Breast epithelium (tissue), 4 donors: ENCODE measurements around the gene NINL. TPM values are rescaled to one million over a fixed set of nuclear protein-coding genes. Genes with fewer than 3 reads are reported as not detected.

Source experiments
- DNase-seq, 2 donors: peaks; one replicate each; pipeline ENCODE4 v3.0.0-alpha.2; 2019; ENCODE audit warnings: low spot score in 2 of 2
- H3K27ac ChIP-seq, 2 donors: fragments of 200-600 bp; sonication (generic) in 1 of 2; one replicate each; pipeline ENCODE4 v1.5.1; 2016 to 2019; ENCODE audit warnings: mild to moderate bottlenecking in 1 of 2
- H3K27me3 ChIP-seq, 2 donors: fragments of 200-600 bp; sonication (generic) in 1 of 2; one replicate each; pipeline versions ENCODE4 v1.5.1 to v1.6.0; 2017 to 2019; ENCODE audit warnings: control low read depth in 1 of 2, mild to moderate bottlenecking in 1 of 2
- H3K36me3 ChIP-seq: fragments of 200-600 bp; one replicate; pipeline ENCODE4 v1.5.1; 2019
- H3K4me1 ChIP-seq, 2 donors: fragments of 200-600 bp; sonication (generic); one replicate each; pipeline ENCODE4 v1.5.1; 2016 to 2019; ENCODE audit warnings: control low read depth in 1 of 2
- H3K4me3 ChIP-seq, 3 donors: fragments of 200-600 bp; sonication (generic); 1 replicate in 2 of 3; 2 replicates in 1 of 3; pipeline ENCODE4 v1.5.1; 2016 to 2019; ENCODE audit warnings: mild to moderate bottlenecking in 3 of 3, moderate library complexity in 2 of 3
- H3K9me3 ChIP-seq, 2 donors: fragments of 200-600 bp; sonication (generic) in 1 of 2; one replicate each; pipeline ENCODE4 v1.5.1; 2016 to 2019; ENCODE audit warnings: control low read depth in 1 of 2
- POLR2A ChIP-seq: fragments of 450-650 bp; IDR thresholded peaks from one replicate; pipeline ENCODE4 v1.6.1; 2016; ENCODE audit warnings: antibody characterized with exemption, mild to moderate bottlenecking, moderate library complexity
- POLR2AphosphoS5 ChIP-seq, 3 donors: sonication (generic); formaldehyde crosslinking; IDR thresholded peaks; one replicate each; pipeline ENCODE4 v1.6.1; 2017; ENCODE audit warnings: antibody characterized with exemption in 3 of 3
- intact Hi-C: fragments of 100-400 bp; cut with DNase I; formaldehyde crosslinking; loops from one replicate; pipeline ENCODE4 v1.15.1; 2023; ENCODE audit warnings: low total_unique reads
- total RNA-seq, 3 donors: library from RNA; depleted of rRNA; stranded (reverse); fragments of >200 nt; gene quantifications; one replicate each; pipeline ENCODE4 v1.1.0, GENCODE V29; 2016
- TF ChIP-seq, protein P1 (sequence below), 3 donors: fragments of 450-650 bp; IDR thresholded peaks; one replicate each; pipeline ENCODE4 v1.5.1; 2016 to 2017; ENCODE audit warnings: antibody characterized with exemption in 3 of 3, mild to moderate bottlenecking in 3 of 3, moderate library complexity in 3 of 3

The NINL gene
- total RNA-seq, 3 donors from 2014 or later = 6.9 to 15.5 (median 12.8) TPM

GRCh38 chr20:25624500-25624939 lies 39.2 kb upstream of the NINL start:
- TF ChIP-seq POLR2AphosphoS5 (IDR thresholded peaks at IDR 0.05) (no peak), POLR2A (no peak)
- TF ChIP-seq, protein P1, sequence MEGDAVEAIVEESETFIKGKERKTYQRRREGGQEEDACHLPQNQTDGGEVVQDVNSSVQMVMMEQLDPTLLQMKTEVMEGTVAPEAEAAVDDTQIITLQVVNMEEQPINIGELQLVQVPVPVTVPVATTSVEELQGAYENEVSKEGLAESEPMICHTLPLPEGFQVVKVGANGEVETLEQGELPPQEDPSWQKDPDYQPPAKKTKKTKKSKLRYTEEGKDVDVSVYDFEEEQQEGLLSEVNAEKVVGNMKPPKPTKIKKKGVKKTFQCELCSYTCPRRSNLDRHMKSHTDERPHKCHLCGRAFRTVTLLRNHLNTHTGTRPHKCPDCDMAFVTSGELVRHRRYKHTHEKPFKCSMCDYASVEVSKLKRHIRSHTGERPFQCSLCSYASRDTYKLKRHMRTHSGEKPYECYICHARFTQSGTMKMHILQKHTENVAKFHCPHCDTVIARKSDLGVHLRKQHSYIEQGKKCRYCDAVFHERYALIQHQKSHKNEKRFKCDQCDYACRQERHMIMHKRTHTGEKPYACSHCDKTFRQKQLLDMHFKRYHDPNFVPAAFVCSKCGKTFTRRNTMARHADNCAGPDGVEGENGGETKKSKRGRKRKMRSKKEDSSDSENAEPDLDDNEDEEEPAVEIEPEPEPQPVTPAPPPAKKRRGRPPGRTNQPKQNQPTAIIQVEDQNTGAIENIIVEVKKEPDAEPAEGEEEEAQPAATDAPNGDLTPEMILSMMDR (IDR thresholded peaks at IDR 0.05) = no peak
- peak overlapping the region; percentile 96 to 98 for H3K27ac ChIP-seq
- no peaks in the 10 kb centered on the region for H3K9me3 ChIP-seq
- no peaks in the 10 kb centered on the region for H3K36me3 ChIP-seq
- peak; percentile 41 to 62 for DNase-seq
- peak overlapping the region; percentile 81 to 99 (median 94) for H3K4me3 ChIP-seq
- peaks cover 5% of the 10 kb centered on the region in 2 donors for H3K4me1 ChIP-seq
- H3K27me3 ChIP-seq = no peaks in the 10 kb centered on the region
- intact Hi-C loops = no loop called here

- Histone ChIP-seq H3K9me3 (no peaks in the 10 kb centered on the region), H3K4me3 (peak within 1 kb of the TSS; percentile 81 to 99 (median 94)), H3K4me1 (peaks cover 5% of the 10 kb centered on the region in 2 donors), H3K27ac (peak within 1 kb of the TSS; percentile 96 to 98), H3K36me3 (no peaks in the 10 kb centered on the region), H3K27me3 (no peaks in the 10 kb centered on the region)
- peak; percentile 95 to 96 for DNase-seq
- intact Hi-C loops = no loop called here
- peak; percentile 48 for TF ChIP-seq POLR2A
- TF ChIP-seq, protein P1 (IDR thresholded peaks at IDR 0.05) = no peak
- TF ChIP-seq POLR2AphosphoS5 (IDR thresholded peaks at IDR 0.05) = peak; percentile 50 to 83 (median 83)
These were observed 38.6 kb upstream of the NINL start, which contains the start of gene NANP for GRCh38 chr20:25623736-25624499. TSS of gene NANP (minus strand) at chr20:25624014. CDS start at chr20:25623948, 66 bp downstream.

- no peaks in the 10 kb centered on the region for H3K36me3 ChIP-seq
- H3K4me3 ChIP-seq = peak overlapping the region; percentile 81 to 99 (median 94)
- H3K27me3 ChIP-seq = no peaks in the 10 kb centered on the region
- H3K9me3 ChIP-seq = no peaks in the 10 kb centered on the region
- DNase-seq = no peak
- intact Hi-C loops = no loop called here
- no peak for TF ChIP-seq POLR2AphosphoS5 (IDR thresholded peaks at IDR 0.05)
- TF ChIP-seq, protein P1 (IDR thresholded peaks at IDR 0.05) = no peak
- TF ChIP-seq POLR2A = no peak
- H3K4me1 ChIP-seq = peaks cover 5% of the 10 kb centered on the region in 2 donors
- peak overlapping the region; percentile 96 to 98 for H3K27ac ChIP-seq
These were observed 37.9 kb upstream of the NINL start for GRCh38 chr20:25623225-25623735.

- no peak for DNase-seq
- Histone ChIP-seq H3K27me3 (no peaks in the 10 kb centered on the region), H3K36me3 (no peaks in the 10 kb centered on the region), H3K27ac (peak overlapping the region; percentile 96 to 98), H3K9me3 (no peaks in the 10 kb centered on the region), H3K4me1 (peaks cover 5% of the 10 kb centered on the region in 2 donors), H3K4me3 (peak overlapping the region; percentile 81 to 99 (median 94))
- intact Hi-C loops = no loop called here
- TF ChIP-seq POLR2A = no peak
- TF ChIP-seq POLR2AphosphoS5 (IDR thresholded peaks at IDR 0.05) = no peak
- TF ChIP-seq, protein P1 (IDR thresholded peaks at IDR 0.05) = no peak
These were observed 37.3 kb upstream of the NINL start for GRCh38 chr20:25622450-25623224.
